Measurements from ENCODE around the gene POLR2J2. TPM values are rescaled to one million over a fixed set of nuclear protein-coding genes. Genes with fewer than 3 reads are reported as not detected.
"Not testable (repeated sequence)": the region's sequence is repeated elsewhere in the genome, so short reads cannot be mapped to it uniquely, and the experiment has no call there.

POLR2J2 gene
- total RNA-seq, result 1.7 and 2.6 TPM in 2 replicates

DNA sequence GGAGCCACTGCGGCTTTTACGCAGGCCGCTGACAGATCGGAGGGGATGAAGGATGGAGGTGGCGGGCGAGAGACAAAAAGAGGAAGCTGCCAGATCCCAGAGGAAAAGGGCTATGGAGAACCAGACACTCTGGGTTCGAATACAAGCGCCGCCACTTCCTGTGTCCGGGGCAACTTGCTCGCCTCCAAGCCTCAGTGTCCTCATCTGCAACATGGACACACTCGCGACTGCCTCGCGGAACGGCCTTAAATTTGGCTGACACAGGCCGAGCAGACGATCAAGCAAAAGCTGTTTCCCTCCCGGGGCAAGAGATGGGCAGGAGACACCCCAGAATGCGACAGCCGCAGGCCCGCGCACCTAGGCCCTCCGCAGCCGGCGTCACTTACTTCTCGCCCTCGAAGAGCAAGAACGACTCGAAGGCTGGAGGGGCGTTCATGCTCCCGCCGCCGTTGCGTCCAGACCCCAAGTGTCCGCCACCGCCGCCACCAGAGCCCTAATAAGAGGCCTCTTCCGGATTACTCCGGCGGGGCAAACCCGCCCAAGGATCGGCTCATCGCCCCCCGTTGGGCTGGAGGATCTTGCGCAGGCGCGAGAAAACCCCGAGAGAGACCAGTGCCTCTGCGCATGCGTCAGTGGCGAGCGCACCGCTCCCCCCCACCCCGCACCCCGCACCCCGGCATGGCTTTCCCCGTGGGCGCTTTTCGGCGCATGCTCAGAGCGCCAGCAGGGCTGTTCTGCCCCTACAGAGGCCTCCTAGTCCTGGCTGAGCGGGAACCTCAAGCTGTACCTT lies at the start of gene POLR2J2:
Gene POLR2J2 (minus strand): TSS at position 498 of the 790 bp plus-strand sequence. CDS start 62 bp downstream, at position 436.
- DNase-seq (ENCODE audit: low read depth, low spot score), result not testable (repeated sequence)

DNA sequence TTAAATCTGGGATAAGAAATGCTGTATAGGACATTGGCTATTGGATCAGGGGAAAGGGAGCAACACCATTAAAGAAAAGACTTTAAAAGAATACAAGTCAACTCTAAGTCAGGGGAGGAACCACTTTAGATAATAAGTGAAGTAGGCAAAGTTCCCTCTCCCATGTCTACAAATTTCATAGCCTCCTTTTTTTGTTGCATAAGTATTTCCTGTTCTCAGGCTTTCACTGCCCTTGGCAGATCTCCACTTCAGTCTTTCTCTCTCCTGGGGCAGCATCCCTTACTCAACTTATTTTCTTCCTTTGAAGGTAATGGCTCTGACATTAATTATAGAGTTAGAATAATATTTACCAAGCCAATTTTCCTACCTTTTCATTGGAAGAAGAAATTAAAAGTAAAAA lies 47.0 kb upstream of the POLR2J2 start:
- DNase-seq (ENCODE audit: low read depth, low spot score), result not testable (repeated sequence)

DNA sequence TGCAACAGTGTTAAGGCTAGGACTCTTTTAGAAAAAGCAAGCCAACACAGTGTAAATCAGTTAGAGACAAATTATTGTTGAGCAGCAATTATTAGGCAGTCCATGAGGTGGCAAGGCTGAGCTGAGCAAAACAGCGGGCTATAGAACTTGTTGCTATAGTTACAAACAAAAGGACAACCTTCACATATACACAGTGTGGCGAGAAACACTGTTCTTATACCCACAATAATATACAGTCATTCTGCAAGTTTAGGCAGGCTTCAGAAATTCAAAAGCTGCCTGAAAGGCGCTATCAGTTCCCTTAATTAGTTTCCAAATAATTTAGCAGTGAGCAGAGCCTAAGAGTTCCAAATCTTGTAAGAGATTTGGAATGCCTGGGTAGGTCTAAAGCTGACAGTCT lies 44.3 kb upstream of the POLR2J2 start:
- not testable (repeated sequence) for DNase-seq (ENCODE audit: low read depth, low spot score)

DNA sequence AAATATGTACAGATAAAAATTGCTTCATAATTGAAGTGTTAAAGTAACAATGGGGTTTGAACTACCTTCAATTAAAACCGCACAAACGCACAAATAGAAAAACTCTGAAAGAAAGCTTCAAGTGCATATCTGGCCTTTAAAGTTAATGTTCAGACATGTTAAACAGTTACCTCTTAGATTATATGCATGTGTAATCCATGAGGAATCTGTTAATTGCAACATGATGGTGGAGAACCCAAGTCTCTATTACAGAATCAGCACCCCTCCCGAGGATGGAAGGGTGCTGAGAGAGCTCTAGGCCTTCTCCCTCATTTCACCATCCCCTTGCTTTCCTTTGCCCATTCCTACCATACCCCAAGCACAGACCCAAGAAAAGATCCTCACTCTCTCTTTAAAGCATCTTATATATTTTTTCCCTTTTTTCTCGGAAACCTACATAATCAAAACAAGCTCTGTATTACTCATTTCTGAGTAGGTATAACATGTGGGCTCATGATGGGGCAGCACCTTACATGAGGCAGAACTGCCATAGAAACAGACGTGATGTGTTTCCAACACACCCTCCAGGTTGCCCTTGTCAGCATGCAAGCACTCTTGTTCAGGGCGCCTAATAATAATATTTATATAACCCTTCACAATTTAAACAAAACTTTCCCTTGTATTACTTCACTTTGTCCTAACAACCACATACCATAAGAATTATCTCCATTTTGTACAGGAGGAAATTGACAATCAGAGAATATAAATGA lies 43.5 kb upstream of the POLR2J2 start:
- DNase-seq (ENCODE audit: low read depth, low spot score), result not testable (repeated sequence)

DNA sequence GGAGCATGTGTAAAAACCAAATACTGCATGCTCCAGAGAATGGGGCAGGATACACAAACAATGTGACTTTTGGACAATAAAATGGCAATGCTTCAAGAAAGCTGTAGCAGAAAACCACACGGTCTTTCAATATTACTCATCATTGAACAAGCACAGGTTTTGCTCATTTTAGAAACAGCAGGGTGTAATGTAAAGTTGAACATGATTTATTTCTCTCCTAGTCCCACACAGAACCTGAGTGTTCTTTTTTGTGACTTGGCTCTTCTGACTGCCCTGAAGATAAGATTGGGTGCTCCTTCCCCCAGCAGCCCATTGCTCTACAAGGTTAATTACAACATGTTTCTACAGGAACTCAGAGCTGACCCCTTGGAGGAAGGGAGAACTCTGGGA lies 42.2 kb upstream of the POLR2J2 start:
- not testable (repeated sequence) for DNase-seq (ENCODE audit: low read depth, low spot score)

DNA sequence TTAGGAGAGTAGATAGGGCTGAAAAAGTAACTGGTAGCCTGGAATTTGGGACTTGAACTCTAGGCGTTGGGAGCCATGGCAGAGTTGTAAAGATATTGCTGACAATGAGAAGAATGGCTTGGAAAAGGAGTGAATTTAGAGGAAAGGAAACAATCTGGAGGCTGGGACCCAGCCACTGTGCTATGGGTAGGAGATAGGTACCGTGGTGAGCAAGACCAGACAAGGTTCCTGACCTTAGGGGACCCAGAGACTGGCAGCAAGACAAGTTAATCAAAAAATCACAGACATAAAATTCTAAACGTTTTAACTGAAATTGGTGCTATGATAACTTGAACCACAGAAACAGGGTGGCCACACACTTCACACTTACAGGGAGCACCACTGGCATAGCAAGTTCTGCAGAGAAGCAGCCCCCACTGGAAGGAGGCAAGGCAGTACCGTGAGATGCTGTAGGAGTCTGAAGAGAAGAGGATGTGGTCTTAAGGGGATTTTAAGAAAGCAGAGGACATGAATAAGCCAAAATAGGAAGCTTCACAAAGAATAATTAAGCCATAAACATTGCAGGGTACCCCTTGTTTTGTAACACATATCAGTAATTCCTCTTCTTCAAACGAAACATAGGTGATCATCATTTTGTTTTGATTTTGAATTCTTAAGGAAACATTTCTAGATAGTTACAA lies 41.7 kb upstream of the POLR2J2 start:
- DNase-seq (ENCODE audit: low read depth, low spot score), result not testable (repeated sequence)

DNA sequence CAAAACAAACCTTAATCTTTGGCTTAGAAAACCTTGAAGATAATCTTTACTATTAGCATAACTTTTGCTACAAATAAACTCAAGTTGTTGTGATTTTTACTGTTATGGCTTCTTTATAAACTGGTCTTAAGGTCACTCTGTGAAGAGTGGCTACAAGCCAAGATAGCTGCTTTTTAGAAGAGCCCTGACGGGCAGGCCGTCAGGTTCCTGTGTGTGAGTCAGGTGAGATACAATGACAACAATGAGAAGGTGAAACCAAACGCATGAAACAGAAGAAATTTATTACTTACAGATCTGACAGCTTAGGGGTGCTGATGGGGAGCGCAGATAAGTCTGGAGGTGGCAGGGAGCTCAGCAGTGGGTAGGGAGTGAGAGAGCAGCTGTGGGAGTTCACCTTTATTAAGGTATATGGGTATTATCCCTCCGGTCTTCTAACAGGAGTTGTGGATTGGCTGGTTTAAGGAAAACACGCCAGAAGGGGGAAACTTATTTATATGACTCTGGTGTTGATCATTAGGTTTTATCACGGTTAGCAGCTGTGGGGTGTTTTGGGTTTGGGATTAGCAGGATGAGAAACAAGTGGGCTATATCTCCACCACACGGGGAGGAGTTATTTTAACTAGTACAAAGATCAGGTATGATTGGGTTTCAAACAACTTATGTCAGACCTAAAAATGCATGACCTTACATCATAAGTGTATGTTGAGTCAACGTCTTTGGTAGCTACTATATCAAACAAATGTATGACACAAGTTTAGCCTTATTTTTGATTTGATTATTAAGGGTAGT lies 27.7 kb upstream of the POLR2J2 start:
- not testable (repeated sequence) for DNase-seq (ENCODE audit: low read depth, low spot score)

DNA sequence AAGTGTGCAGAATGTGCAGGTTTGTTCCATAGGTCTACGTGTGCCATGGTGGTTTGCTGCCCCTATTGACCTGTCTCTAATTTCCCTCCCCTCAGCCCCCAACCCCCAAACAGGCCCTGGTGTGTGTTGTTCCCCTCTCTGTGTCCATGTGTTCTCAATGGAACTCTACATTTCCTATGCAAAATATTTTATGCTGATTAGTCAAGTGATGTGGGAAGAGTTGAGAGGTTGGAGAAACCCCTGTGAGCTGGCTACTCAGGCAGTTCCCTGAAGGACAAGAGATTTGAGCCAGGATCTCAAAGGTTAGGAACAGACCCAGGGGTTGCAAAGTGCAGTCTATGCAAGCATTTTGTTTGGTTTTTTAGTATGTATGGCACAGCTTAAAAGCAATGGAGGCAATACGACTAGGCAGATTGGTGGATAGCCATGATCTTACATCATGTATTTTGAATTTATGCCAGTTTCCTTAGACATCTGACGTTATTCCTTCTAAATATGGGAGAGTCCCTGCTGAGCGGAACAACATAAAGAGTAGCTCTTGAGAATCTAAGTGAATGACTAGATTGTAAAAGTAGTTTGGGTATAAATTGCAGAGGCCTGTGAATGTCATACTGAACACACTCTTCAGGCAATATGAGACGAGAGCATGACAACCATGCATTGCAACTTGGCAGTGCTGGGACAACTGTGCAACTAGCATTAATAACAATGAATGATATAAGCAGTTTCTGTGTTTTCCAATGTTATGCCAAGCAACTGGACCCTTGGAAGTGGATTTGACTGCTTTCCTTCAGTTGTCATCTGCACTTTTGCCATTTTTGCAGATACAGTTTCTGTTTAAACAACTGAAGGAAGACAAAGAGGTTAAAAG lies 26.4 kb upstream of the POLR2J2 start:
- DNase-seq (ENCODE audit: low read depth, low spot score), result not testable (repeated sequence)

DNA sequence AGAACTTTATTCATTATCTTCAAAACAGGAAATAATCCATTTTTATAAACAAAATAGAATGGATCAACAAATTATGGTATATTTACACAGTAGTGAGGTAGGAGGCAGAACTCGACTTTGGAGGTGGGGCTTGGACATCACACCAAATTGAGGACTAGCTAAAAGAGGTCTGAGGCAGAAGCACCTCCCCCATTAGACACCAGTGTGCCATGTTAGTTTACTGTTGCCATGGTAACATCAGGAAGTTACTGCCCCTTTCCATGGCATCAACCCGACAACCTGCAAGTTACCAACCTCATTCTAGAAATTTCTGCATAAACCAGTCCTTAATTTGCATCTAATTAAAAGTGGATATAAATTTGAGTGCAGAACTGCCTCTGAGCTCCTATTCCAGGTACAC lies 24.5 kb upstream of the POLR2J2 start:
- DNase-seq (ENCODE audit: low read depth, low spot score), result not testable (repeated sequence)

DNA sequence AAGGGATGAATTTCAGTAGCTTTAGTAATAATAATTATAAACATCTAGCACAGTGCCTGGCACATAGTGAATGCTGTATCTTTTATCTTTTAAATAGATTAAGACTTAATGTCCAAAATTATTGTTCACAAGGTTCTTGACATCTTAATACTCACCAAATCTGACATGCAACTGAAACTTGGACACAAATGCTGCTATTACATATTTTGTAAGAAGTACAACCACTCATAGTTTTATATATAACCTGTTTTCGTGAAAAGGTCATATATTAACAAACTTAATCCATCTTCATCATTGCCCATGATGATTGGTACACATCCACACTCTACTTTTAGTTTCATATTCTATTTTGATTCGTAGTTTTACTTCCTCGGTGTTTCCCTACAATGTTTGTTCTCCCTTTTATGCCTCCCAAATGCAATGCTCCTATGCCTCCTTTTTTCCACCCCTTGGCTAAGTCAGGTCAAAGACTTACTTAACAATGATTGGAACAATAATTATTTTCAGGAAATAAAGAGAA lies 23.6 kb upstream of the POLR2J2 start:
- not testable (repeated sequence) for DNase-seq (ENCODE audit: low read depth, low spot score)

DNA sequence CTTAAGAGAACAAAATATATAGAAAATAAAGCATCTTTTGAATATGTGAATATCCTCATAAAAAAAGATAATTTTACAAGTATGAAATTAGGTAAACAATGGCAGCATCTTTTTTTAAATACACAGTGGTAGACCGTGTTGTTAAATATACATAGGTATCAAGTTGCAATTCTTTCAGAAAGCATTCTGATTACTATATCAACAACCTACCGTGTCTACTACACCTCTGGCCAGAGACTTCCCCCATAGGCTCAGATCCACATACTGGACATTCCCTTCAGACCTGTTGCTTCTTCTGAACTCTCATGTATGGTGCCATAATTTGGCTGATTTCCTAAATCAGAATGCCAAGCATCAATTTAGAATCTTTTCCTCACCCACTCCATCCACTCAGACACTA lies 22.5 kb upstream of the POLR2J2 start:
- not testable (repeated sequence) for DNase-seq (ENCODE audit: low read depth, low spot score)

DNA sequence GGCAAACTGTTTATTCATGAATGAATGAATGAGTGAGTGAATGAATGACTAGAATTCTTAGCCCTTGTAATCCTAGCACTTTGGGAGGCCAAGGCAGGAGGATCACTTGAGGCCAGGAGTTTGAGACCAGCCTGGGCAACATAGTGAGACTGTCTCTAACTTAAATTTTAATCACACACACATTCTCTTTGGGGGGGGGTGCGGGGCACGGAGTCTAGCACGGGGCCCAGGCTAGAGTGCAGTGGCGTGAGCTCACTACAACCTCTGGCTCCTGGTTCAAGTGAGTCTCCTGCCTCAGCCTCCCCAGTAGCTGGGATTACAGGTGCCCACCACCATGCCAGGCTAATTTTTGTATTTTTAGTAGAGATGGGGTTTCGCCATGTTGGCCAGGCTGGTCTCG lies 19.1 kb upstream of the POLR2J2 start:
- not testable (repeated sequence) for DNase-seq (ENCODE audit: low read depth, low spot score)

DNA sequence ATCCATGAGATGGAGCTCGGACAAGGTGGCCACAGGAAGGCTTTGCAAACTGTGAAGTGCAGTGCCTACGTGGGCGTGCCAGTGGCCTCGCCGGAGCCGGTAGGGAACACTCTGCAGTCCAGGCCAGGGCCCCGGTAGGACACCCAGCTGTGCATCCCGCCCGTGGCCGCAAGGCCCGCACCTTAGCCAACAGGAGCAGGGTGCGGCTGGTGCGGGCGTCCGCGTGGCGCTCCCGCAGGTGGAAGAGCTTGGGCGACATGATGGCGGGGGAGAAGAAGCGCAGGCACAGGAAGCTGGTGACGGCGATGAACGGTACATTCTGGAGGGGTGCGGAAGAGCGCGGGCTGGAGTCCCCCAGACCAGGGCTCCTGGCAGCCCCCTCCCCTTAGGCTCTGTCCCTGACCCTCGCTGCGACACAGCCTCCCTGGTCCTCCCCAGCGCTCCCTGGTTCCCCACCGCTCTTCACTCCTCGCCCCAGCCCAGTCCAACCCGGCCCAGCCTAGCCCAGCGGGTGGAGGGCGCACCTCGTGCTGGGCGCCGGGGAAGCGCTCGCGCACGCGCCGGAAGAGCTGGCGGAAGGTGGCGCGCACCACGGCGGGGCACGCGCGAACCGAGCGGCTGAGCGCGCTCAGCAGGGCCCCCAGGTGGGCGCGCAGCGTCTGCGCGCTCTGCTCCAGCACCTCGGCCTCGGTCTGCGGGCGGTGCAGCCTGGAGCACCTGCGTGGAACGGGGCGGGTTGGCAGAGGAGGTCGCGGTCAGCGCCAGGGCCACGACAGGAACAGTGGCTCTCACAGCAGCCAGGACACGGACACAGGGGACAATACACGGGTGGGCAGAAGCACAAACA lies 18.2 kb upstream of the POLR2J2 start:
- not testable (repeated sequence) for DNase-seq (ENCODE audit: low read depth, low spot score)

DNA sequence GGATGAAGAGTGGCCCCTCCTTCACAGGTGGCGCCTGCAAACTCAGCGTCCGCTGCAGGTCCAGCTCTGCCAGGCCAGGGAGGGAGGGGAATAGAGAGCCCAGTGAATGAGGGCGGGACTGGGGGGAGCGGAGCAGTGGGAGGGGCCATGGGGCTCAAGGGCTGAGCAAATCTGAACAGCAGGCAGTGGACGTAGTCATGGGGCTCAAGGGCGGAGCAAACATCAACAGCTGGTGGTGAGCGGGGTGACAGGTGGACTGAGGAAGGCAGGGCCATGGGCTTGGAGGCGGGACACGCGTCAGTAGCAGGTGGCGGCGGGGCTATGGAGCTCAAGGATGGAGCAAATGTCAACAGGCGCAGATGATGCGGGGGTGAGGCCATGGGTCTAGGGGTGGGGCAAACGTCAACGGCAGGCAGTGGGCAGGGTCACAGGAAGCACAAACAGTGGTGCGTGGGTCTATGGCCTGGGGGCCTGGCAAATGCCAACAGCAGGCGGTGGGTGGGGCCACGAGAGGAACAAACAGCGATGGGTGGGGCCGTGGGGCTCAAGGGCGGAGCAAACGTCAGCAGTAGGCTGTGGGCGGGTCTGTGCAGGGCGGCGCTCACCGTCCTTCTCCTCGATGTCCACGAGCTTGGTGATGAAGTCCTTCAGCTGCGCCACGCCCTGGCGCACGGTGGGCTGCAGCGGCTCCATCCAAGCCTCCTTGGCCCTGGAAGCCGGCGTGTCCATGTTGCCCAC lies 17.0 kb upstream of the POLR2J2 start:
- DNase-seq (ENCODE audit: low read depth, low spot score), result not testable (repeated sequence)

DNA sequence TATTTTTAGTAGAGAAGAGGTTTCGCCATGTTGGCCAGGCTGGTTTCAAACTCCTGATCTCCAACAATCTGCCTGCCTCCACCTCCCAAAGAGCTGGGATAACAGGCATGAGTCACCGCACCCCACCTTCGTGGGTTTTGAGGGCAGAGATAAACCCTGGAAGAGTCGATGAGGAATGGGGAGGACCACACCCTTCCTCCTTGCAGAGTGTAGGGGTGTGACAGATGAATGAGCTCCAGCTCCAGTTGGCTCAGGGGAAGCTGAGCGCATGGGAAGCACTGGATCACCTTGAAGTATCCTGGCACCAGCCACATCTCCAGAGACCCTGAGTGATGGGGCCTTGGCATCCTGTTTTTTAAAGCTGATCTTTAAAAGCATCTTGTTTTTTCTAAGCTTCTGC lies 11.1 kb upstream of the POLR2J2 start:
- DNase-seq (ENCODE audit: low read depth, low spot score), result not testable (repeated sequence)

DNA sequence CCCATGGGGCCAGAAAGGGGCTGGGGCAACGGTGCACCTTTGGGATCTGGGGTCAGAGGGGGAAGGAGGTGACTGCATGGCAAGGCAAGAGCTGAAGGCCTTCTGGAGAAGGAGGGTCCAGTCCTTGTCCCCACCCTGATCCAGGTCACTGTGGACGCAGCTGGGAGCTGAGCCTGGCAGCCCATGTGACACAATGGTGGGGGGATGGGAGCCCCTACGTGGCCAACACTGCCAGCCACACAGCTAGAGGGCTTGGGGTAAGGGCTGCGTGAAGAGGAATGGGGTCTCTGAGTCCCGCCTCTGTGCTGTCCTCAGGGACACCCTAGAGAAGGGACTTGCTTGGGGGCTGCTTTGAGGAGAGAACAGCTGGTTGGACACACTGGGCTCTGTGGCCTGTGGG lies 9.3 kb upstream of the POLR2J2 start:
- not testable (repeated sequence) for DNase-seq (ENCODE audit: low read depth, low spot score)

DNA sequence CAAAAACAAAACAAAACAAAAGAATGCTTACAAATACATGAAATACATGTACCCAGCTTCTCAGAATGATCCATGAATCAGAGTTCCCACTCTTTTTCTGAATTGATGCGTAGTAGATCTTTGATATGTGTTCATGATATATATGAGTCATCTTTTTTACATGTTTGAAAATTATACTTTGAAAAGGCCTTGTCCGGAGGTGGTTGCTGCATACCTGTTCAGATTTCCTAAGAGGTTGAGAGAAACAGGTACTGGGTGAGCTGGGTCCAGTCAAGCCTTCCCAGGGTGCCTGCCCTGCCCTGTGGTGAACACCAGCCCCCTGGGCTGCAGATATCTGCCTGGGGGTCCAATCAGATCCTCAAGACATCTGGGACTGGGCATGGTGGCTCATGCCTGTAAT lies 4.1 kb upstream of the POLR2J2 start:
- DNase-seq (ENCODE audit: low read depth, low spot score), result not testable (repeated sequence)

DNA sequence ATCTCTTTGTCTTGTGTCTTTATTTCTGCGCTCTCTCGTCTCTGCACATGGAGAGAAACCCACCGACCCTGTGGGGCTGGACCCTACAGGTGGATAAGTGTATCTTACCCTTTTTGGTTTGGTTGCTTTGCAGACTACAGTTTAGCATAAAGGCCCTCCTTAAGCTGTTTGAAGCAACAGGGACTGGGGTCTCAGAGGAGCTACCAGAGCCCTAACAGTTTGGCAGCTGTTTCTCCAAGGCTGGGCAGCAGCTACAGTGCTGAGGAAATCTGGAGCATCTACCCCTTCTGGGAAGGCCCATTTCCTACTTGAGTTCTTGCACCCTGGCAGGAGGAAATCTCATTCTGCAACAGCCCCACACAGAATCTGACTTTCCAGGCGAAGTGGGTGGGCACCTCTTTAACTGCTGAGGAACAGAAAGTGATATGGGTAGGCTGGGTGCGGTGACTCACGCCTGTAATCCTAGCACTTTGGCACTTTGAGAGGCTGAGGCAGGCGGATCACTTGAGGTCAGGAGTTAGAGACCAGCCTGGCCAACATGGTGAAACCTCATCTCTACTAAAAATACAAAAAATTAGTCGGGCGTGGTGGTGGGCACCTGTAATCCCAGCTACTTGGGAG lies 2.1 kb upstream of the POLR2J2 start:
- DNase-seq (ENCODE audit: low read depth, low spot score), result not testable (repeated sequence)

Measured in pulmonary artery endothelial cell (primary cell).